Testis (tissue), 2 donors: Measurements from ENCODE around the gene PDLIM5.

ENCODE experiments used
- POLR2A ChIP-seq: fragments of 450-650 bp; IDR thresholded peaks from one replicate; pipeline ENCODE4 v1.6.1; 2017; ENCODE audit warnings: antibody characterized with exemption, mild to moderate bottlenecking, moderate library complexity
- TF ChIP-seq, protein P1 (sequence below), 3 experiments: fragments of 450-650 bp in 2 of 3; fragments of 200-600 bp in 1 of 3; sonication (generic) in 1 of 3; IDR thresholded peaks; one replicate each; pipeline ENCODE4 v1.5.1; 2016 to 2019; ENCODE audit warnings: antibody characterized with exemption in 3 of 3, mild to moderate bottlenecking in 2 of 3, moderate library complexity in 1 of 3

DNA sequence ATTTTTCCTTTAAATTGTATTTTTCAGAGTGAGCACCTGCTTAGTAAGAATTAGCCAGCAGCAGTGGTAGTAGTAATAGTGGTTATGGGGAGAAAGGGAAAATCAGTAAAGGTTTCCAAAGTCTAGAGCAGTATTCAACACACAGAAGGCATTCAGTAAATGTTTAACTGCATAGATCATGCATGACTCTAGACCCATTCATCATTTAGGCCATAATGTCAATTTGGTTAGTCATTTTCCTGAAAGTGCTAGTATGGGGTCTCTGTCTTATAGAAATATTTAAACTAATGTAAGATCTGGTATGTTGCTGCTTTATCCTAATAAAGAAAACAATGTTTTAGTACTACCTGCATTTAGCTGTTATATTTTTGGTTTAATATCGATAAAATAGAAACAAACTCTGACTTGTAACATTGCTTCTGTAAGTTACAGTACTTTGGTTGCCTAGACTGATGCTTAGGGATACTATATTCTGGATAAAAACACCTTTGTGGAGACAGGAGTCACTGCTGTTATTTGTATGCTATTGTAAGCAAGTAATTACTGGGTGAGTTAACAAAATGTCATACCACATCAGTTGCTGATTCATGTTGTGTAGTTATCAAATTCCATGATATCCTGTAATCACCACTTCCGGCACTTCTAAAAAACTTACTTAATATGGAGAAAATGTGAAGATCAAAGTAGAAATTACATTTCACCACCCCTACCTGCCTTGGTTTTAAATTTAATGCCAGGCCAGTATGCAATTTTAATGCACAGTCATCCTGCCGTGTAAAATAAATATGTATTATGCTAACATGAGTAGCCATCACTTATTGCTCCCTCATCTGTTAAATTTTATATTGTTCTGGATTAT lies 190.2 kb downstream of the PDLIM5 start:
- TF ChIP-seq, protein P1, sequence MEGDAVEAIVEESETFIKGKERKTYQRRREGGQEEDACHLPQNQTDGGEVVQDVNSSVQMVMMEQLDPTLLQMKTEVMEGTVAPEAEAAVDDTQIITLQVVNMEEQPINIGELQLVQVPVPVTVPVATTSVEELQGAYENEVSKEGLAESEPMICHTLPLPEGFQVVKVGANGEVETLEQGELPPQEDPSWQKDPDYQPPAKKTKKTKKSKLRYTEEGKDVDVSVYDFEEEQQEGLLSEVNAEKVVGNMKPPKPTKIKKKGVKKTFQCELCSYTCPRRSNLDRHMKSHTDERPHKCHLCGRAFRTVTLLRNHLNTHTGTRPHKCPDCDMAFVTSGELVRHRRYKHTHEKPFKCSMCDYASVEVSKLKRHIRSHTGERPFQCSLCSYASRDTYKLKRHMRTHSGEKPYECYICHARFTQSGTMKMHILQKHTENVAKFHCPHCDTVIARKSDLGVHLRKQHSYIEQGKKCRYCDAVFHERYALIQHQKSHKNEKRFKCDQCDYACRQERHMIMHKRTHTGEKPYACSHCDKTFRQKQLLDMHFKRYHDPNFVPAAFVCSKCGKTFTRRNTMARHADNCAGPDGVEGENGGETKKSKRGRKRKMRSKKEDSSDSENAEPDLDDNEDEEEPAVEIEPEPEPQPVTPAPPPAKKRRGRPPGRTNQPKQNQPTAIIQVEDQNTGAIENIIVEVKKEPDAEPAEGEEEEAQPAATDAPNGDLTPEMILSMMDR (IDR thresholded peaks at IDR 0.05), result no peak
- TF ChIP-seq POLR2A, result no peak
